ENCODE measurements around the gene DDX10. TPM values are rescaled to one million over a fixed set of nuclear protein-coding genes. Genes with fewer than 3 reads are reported as not detected.

The DDX10 gene
- total RNA-seq, 1 donor from 2014 or later: 10.0 TPM

GRCh38 chr11:108927791-108928545 is 263.1 kb downstream of the DDX10 start:
- no peak for ATAC-seq
- DNase-seq (ENCODE audit: low spot score): no peak

GRCh38 chr11:108929241-108929640 is 264.4 kb downstream of the DDX10 start:
- DNase-seq (ENCODE audit: low spot score) (no peak), ATAC-seq (no peak)

GRCh38 chr11:108931168-108931567 is 266.3 kb downstream of the DDX10 start:
- DNase-seq (ENCODE audit: low spot score) (no peak), ATAC-seq (no peak)

GRCh38 chr11:108933630-108934029 is 268.8 kb downstream of the DDX10 start:
- DNase-seq (ENCODE audit: low spot score): no peak
- ATAC-seq: no peak

DNA sequence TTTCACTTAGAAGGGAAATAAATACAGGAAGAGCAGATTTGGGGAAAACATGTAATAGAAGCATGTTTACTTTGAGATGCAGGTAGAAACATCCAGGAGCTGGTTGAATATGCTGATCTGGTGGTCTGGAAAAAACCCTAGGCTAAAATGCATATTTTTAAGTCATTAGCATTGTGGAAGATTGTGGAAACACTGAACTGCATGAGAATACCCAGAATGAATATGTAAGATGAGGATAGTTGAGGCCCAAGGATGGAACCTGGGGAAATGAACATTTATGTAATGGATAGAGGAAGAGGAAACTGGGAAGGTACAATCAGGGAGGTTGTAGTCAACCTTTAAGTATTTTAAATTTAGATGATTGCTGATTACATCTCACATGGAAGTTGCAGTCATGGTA is 269.4 kb downstream of the DDX10 start:
- ATAC-seq: no peak
- no peak for DNase-seq (ENCODE audit: low spot score)

DNA sequence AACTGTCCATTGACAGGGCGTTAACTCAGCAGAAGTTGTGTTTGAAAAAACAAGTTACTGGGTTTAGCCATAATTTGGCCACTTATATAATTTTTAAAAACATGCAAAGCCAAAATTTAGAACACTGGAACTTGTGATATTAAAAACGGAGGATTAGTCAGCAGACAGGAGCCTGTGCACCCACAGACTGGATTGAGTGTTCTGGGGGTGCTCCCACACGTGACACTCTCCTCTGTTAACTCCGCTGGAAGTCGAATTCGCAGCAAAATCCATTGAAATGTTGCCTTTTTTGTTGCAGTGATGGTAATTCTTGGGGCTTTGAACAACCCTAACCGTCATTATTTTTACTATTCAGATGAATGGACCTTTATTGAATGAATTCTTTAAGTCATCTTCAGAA is 269.8 kb downstream of the DDX10 start:
- DNase-seq (ENCODE audit: low spot score) (no peak), ATAC-seq (no peak)

DNA sequence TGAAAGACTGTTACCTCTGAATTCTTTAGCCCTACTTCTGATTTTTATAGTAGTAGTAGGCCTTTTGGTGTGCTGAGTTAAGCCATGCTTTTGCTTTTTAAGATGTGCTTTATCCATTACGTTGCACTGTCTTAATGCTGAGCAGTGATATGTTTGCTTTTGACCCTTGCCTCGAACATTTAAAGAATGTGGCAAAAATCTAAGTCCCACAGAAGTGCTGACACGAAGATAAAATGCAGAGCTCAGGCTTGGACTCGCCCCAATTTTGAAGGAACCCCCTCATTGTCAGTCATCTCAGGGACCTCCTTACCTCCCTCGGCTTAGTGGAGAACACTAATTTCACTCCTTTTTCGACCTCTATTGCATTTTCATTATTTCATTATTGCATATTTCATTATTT is 272.9 kb downstream of the DDX10 start:
- DNase-seq (ENCODE audit: low spot score): no peak
- no peak for ATAC-seq

DNA sequence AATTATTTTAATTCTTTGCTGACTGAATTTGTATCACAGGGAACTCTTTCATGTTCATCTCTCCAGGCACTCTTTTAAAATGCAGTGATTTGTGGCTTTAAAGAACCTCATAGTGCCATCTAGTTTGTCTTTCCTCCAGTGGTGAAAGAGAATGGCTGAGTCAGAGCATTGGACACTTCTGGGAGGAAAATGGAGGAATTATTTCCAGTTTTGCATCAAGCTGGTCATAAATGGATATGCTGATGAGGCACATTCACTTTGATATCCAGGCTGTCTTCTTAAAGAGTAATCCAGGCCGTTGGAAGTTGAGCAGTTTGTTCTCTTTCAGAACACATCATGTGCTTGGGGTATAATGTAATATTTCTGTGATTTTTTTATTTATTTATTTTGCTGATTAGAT is 273.7 kb downstream of the DDX10 start:
- ATAC-seq: no peak
- no peak for DNase-seq (ENCODE audit: low spot score)

DNA sequence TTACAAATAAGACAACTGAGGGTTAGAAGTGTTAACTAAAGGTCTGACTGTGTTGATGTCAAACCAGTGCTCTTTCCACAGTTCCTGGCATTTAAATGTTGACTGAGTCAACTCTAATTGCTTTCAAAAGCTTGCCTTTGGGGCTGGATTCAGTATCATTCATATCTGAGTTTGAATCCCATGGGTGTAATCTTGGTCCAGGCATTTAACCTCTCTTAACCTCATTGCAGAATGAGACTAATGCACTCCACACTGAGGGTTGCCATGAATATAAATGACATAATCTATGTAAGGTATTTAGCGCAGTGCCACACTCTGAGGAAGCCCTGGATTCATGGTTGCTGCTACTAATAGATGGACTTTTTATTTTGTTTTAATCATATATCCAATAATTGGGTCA is 274.3 kb downstream of the DDX10 start:
- DNase-seq (ENCODE audit: low spot score) (no peak), ATAC-seq (no peak)

GRCh38 chr11:108943853-108944252 is 279.0 kb downstream of the DDX10 start:
- DNase-seq (ENCODE audit: low spot score) (no peak), ATAC-seq (no peak)

- no peak for ATAC-seq
- no peak for DNase-seq (ENCODE audit: low spot score)
Measured at GRCh38 chr11:108944471-108945178, 279.8 kb downstream of the DDX10 start.

- no peak for ATAC-seq
Measured at GRCh38 chr11:108945341-108945740, 280.5 kb downstream of the DDX10 start.

DNA sequence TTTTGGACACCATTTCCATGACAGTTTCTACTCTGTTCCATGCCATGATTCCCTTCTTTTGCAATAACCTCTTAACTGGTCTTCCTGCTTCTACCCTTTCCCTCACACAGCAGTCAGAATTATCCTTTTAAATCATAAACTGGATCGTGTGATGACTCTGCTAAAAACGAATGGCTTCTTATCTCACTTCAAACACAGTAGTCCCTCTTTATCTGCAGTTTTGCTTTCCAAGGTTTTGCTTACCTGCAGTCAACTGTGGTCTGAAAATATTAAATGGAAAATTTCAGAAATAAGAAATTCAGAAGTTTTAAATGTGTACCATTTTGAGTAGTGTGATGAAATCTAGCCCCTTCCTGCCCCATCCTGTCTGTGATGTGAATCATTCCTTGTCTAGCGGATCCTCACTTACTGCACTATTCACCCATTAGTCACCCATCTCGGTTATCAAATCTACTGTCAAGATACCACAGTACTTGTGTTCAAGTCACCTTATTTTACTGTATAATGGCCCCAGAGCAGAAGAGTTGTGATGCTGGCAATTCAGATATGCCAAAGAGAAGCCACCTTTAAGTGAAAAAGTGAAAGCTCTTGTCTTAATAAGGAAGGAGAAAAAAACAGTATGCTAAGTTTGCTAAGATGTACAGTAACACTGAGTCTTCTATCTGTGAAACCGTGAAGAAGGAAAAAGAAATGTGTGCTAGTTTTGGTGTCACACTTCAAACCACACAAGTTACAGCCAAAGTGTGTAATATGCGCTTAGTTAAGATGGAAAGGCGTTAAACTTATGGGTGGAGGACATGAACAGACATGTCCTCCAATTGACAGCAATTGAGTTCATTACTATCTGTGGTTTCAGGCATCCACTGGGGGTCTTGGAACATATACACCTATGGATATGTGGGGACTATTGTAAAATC is 283.0 kb downstream of the DDX10 start:
- ATAC-seq (no peak), DNase-seq (ENCODE audit: low spot score) (no peak)

More at GRCh38 chr11:108945341-108945740, 280.5 kb downstream of the DDX10 start:
- DNase-seq (ENCODE audit: low spot score): no peak

DNA sequence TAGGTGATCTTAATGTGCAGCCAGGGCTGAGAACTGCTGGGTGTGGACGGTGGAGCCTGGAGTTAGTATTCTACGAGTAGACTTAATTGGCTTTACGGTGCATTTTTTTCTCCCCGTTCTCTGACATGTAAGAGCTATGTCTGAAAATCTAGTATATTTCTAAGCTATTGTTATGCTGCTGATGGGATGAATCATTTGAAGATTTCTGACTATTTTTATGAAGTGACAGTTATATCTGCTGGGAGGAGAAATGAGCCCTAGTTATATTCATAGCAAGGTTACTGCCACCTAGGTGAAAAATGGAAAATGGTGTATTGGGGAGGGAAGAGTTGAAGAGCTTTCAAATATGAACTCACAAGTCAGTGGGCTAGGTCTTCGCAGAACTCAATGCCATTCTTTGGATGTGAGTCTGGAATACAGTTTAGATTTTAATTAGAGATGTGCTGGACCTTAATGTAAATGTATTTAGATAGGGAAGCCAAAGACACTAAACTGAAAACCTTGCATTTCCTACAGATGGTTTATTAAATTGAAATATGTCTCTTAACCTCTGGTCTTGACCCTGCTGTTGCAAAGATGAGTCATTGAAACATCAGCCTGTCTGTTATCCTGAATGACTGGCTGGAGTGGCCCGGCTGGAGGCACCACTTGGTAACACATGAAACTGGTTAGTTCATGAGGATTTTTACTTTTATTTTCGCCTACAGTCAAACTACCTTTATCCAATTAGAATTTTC is 293.7 kb downstream of the DDX10 start:
- no peak for DNase-seq (ENCODE audit: low spot score)
- ATAC-seq: no peak

DNA sequence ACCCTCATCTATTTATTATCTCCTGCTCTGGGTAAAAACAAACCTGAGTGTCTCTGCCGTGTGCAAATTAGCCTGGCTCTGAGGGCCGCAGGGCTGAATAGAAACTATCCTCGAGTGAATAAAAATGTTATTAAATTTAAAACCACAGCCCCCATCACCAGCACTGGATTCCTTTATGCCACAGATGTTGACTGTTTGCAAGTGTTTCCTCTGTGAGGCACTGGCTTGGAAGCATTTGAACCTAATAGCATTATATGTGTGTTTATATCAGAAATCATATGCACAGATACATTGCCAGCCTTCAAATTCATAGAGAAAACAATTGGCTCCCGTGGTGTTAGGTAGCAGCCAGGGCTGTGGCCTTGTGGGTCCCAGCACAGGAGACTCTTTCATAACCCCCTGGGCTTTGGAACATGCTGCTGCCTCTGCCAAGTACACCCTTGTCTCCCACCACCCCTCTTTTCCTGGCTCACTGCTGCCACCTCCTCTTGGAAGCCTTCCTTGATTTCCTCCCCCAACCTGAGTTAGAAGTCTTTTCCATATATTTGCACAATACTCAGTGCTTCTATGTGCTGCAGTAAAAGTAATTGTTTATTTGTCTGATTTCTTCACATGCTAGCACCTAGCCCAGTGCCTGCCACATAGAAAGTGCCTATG is 294.4 kb downstream of the DDX10 start:
- ATAC-seq: no peak

GRCh38 chr11:108959874-108960273 is 295.0 kb downstream of the DDX10 start:
- no peak for DNase-seq (ENCODE audit: low spot score)
- no peak for ATAC-seq

More for the DNA sequence above, 294.4 kb downstream of the DDX10 start:
- DNase-seq (ENCODE audit: low spot score): no peak

DNA sequence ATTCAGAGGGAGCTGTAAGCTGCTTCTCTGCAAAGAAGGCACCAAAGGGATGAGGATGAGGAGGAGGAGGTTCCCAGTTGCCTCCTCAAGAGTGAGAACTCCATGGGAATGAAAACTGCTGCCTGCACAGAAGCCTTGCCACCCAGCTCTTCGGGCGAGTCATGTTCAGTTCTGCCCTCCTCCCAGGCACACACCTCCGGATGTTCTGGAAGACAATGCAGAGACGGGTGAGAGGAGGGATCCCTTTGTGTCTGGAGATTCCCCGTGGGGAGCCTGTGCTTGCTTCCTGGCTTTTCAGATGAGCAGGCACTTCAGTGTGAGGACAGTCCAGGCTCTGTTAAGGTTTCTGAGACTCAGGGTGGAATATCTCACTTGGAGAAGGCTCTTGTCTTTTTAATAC is 295.6 kb downstream of the DDX10 start:
- DNase-seq (ENCODE audit: low spot score): no peak
- no peak for ATAC-seq

DNA sequence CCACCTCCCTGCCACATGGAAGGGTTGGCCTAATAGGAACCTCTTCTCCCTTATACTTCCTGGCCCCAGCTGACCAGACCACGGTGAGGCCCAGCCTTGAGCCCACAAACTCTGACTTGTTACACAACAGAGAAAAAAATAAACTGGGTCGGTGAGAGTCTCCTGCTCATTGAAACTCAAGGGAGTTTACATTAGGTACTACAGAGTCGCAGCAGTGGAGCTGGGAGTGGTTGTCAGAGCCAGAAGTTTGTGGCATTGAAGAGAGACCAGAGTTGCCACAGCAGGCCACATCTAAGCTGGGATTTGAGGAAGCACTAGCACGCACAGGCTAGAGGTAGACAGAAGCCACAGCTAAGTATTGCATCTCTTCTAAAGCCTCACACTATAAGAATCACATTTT is 296.2 kb downstream of the DDX10 start:
- ATAC-seq (no peak), DNase-seq (ENCODE audit: low spot score) (no peak)

DNA sequence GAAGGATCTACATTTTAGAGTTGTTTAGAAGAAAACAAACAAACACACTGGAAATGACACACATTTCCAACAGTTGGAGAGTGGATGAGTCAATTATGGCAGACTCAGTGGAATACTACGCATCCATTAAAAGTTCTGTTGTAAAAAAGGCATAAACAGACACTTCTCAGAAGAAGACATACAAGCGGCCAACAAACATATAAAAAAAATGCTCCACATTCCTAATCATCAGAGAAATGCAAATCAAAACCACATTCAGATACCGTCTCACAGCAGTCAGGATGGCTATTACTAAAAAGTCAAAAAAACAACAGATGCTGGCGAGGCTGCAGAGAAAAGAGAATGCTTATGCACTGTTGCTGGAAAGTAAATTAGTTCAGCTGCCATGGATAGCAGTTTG is 298.2 kb downstream of the DDX10 start:
- no peak for DNase-seq (ENCODE audit: low spot score)
- ATAC-seq: no peak

- DNase-seq (ENCODE audit: low spot score): no peak
- ATAC-seq: no peak
Measured at GRCh38 chr11:108965306-108966001, 300.6 kb downstream of the DDX10 start.

All from left lobe of liver (tissue), 2 donors.